ENCODE results near the gene TBC1D5.

Gene TBC1D5

GRCh38 chr3:17571686-17572085 lies 170.7 kb downstream of the TBC1D5 start:
- TF ChIP-seq CTCF (conservative IDR thresholded peaks at IDR 0.05; ENCODE audit: low read depth, low read length): no peak
- no peak overlapping the region for H3K4me2 ChIP-seq
- no peak overlapping the region for H3K4me3 ChIP-seq (IDR thresholded peaks at IDR 0.05; ENCODE audit: insufficient read depth, low read depth, low read length)
- H4K20me1 ChIP-seq (ENCODE audit: insufficient read depth): no peaks in the 10 kb centered on the region
- no peak overlapping the region for H2AFZ ChIP-seq (ENCODE audit: low read depth)
- H3K27me3 ChIP-seq (ENCODE audit: insufficient read depth, low read depth): no peaks in the 10 kb centered on the region
- no peak overlapping the region for H3K27ac ChIP-seq
- H3K36me3 ChIP-seq (ENCODE audit: insufficient read depth): no peaks in the 10 kb centered on the region
- no peaks in the 10 kb centered on the region for H3K79me2 ChIP-seq (ENCODE audit: insufficient read depth, low read depth)
- H3K9ac ChIP-seq: no peak overlapping the region
- peaks cover 8% of the 10 kb centered on the region for H3K4me1 ChIP-seq (ENCODE audit: low read depth, poor library complexity, severe bottlenecking)

- no peaks in the 10 kb centered on the region; the same call in 1 of the 2 replicates for H3K36me3 ChIP-seq (ENCODE audit: insufficient read depth)
- no peak overlapping the region for H2AFZ ChIP-seq (ENCODE audit: low read depth)
- no peak overlapping the region for H3K4me2 ChIP-seq
- H3K79me2 ChIP-seq (ENCODE audit: insufficient read depth, low read depth): no peaks in the 10 kb centered on the region
- no peaks in the 10 kb centered on the region for H3K4me1 ChIP-seq (ENCODE audit: low read depth, poor library complexity, severe bottlenecking)
- H3K27me3 ChIP-seq (ENCODE audit: insufficient read depth, low read depth): no peaks in the 10 kb centered on the region
- TF ChIP-seq CTCF (conservative IDR thresholded peaks at IDR 0.05; ENCODE audit: low read depth, low read length): no peak
- no peaks in the 10 kb centered on the region for H4K20me1 ChIP-seq (ENCODE audit: insufficient read depth)
- H3K27ac ChIP-seq: no peak overlapping the region
- no peak overlapping the region for H3K9ac ChIP-seq
- no peak overlapping the region for H3K4me3 ChIP-seq (IDR thresholded peaks at IDR 0.05; ENCODE audit: insufficient read depth, low read depth, low read length)
Measured at GRCh38 chr3:17562845-17563244, 179.6 kb downstream of the TBC1D5 start.

DNA sequence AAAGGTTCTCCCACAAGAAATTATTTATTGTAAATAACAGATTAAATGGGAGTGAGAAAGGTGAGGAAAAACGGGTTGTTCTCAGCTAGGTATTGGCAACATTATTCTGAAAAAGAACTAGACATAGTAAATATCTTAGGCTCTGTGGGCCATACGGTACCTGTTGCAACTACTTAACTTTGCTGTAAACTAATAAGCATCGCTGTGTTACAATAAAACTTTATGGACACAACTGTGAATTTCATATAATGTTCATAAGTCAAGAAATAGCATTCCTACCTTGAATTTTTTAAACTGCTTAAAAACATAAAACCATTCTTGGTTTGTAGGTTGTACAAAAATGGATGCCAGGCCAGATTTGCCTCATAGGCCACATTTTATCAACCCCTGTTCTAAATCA lies 183.9 kb downstream of the TBC1D5 start:
- H2AFZ ChIP-seq (ENCODE audit: low read depth): no peak overlapping the region
- H3K27ac ChIP-seq: no peak overlapping the region
- no peaks in the 10 kb centered on the region; the same call in 1 of the 2 replicates for H3K36me3 ChIP-seq (ENCODE audit: insufficient read depth)
- H3K4me3 ChIP-seq (IDR thresholded peaks at IDR 0.05; ENCODE audit: insufficient read depth, low read depth, low read length): no peak overlapping the region
- no peaks in the 10 kb centered on the region for H3K4me1 ChIP-seq (ENCODE audit: low read depth, poor library complexity, severe bottlenecking)
- H4K20me1 ChIP-seq (ENCODE audit: insufficient read depth): no peaks in the 10 kb centered on the region
- H3K9ac ChIP-seq: no peak overlapping the region
- H3K4me2 ChIP-seq: no peak overlapping the region
- no peaks in the 10 kb centered on the region for H3K27me3 ChIP-seq (ENCODE audit: insufficient read depth, low read depth)
- no peaks in the 10 kb centered on the region for H3K79me2 ChIP-seq (ENCODE audit: insufficient read depth, low read depth)
- no peak for TF ChIP-seq CTCF (conservative IDR thresholded peaks at IDR 0.05; ENCODE audit: low read depth, low read length)

GRCh38 chr3:17557749-17558463 lies 184.5 kb downstream of the TBC1D5 start:
- H3K27me3 ChIP-seq (ENCODE audit: insufficient read depth, low read depth): no peaks in the 10 kb centered on the region
- H3K9ac ChIP-seq: no peak overlapping the region
- no peaks in the 10 kb centered on the region for H3K4me1 ChIP-seq (ENCODE audit: low read depth, poor library complexity, severe bottlenecking)
- no peaks in the 10 kb centered on the region for H4K20me1 ChIP-seq (ENCODE audit: insufficient read depth)
- no peak overlapping the region for H3K4me2 ChIP-seq
- no peak overlapping the region for H2AFZ ChIP-seq (ENCODE audit: low read depth)
- H3K27ac ChIP-seq: no peak overlapping the region
- no peak for TF ChIP-seq CTCF (conservative IDR thresholded peaks at IDR 0.05; ENCODE audit: low read depth, low read length)
- no peaks in the 10 kb centered on the region; the same call in 1 of the 2 replicates for H3K36me3 ChIP-seq (ENCODE audit: insufficient read depth)
- no peak overlapping the region for H3K4me3 ChIP-seq (IDR thresholded peaks at IDR 0.05; ENCODE audit: insufficient read depth, low read depth, low read length)
- H3K79me2 ChIP-seq (ENCODE audit: insufficient read depth, low read depth): no peaks in the 10 kb centered on the region
